NCI-H2081 treated with DMSO at 0.1 percent for 48 hours (cell line): ENCODE data around the gene TBL1XR1.

Source experiments
- DNase-seq: peaks from one replicate; lab custom pipeline; 2025; lab: John Stamatoyannopoulos, UW

Gene TBL1XR1

DNA sequence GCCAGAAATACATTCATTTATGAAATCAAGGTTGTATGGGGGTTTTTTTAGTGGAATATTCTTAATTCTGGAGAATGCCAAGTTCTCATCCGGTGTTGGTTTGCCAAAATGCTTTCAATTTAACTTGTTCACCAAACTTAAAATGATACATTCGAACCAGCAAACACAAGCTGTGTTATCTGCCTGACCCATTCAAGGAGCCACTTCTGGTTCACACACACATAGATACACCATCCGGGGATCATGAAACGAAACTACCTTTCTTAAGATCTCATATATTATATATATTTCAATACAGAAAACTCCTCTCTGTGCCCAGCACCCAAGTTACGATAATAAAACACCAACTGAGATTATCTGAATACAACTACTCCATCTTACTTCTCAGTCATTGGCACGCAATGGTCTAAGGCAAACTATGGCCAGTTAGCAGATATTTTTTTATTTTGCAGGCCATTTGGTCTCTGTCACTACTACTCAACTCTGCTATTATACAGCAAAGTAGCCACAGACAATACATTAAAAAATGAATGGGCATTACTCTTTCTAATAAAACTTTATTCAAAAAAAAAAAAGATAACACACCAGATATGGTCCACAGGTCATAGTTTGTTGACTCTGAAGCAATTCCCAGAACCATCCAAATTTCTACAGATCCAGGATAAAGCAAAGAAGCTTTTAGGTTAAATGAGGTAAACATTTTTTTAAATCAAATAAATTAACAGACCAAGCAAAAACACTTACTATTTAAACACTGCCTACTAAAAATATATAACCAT, 89.6 kb downstream of the TBL1XR1 start:
- DNase-seq: no peak

DNA sequence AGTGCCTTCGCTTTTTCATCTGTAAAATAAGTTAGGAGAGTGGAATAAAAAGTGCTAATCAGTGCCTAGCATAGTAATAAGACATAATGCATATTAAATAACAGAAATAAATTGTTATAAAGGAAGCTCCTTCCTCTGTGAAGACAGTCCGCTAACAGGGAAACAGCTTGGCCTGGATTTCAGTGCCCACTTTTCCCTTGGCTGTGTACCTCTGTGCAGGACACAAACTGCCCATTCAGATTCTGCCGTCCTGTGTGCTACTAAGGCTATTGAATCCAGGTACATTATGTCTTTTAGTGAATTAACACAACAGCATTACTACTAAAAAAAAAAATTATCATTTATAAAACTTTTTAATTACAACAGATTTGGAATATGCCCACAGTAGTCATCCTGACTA, 90.7 kb downstream of the TBL1XR1 start:
- no peak for DNase-seq

DNA sequence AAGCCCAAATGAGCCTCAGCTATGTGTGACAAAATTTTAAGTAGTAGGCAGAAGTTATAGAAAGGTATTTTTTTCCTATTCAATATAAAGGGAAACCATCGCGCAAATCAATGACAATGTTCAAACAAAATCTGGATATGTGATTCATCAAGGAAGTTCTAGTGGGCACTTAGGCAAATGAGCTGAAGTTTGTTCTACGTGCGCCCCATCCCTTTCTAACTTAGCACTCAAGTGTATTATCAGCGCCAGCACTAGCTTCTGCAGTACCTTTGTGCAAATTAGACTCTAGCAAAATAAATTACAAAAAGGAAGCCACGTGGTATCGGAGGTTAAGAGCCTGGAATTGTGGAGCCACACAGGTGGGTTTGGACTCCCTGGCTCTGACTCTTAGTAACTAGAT, 91.1 kb downstream of the TBL1XR1 start:
- DNase-seq: no peak

DNA sequence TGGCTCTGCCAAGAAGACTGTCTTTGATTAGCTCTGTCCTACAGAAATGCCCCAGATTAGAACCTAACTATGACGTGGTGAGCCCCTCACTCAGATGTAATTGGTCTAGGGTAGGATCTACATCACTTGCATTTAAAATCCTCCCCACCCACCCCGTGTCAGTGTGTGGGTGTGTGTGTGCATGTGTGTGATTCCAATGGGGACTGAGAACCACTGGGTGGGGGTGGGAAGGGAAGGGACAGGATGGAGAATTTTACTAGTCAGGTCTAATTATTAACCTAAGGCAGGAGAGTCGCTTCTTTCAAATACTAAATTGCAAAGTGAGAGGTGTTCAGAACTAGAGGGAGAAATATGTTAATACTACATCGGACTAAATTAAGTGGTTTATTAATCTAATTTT, 91.7 kb downstream of the TBL1XR1 start:
- no peak for DNase-seq

DNA sequence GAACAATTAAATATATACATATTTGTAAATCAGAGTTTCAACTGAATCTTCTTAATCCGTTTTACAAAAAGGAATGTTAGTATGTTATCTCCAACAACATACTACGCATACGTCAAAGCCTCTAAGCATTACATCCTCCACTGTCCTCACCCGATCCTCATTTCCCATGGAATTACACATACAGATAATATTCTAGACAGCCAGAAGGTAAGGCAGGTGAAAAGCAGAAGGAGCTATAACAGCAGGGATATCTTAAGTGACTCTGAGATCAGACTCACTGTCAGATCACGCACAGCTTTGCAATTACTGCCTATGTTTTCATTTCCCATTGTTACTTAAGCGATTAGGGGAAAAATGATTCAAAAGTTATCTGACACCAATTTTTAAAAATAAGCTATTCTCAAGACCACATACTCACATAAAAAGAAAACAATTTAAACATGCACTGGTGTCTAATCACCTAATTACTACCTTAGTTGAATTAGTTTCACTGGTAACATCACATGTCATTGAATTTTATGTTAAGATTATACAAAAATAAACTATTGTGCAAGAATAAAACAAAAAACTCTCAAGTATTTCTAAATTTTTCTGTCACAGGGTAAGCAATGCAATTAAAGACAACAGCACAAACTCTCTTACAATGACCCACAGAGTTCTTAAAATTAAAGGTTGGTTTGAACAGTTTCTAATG, 92.8 kb downstream of the TBL1XR1 start:
- DNase-seq: no peak

DNA sequence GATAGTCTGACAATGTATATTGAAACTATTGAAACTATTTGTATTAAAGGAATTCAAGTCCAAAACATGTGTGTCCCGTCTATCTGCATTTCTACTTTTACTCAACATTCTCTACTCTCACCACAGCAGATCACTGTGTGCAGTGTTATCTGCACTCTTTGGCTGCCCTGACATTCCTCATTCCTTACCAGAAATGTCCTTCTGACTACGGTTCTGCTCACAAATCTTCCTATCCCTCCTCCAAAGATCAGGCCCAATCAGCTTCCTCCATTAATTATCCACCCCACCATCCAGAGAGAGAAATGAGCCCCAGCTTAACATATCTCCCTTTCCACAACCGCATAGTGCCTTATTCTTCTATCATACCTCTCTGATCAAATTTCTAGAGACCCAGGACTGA, 94.7 kb downstream of the TBL1XR1 start:
- DNase-seq: no peak

DNA sequence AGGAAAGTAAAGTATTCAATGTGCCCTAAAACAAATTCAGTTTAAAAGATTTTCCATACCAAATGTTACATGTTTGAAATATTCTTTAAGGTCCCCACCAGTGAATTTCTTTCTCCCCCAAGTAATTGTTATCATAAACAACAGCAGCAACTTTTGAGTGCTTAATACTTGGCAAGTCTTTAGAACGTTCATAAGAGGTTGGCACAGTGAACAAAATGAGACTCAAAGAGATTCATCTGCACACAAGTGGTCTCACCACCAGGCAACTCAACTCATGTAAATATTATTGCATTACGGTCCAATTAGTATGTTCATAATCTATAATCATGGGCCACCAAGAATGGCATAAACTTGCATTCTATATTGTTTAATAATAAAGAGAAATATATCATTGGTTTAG, 98.7 kb downstream of the TBL1XR1 start:
- DNase-seq: no peak

DNA sequence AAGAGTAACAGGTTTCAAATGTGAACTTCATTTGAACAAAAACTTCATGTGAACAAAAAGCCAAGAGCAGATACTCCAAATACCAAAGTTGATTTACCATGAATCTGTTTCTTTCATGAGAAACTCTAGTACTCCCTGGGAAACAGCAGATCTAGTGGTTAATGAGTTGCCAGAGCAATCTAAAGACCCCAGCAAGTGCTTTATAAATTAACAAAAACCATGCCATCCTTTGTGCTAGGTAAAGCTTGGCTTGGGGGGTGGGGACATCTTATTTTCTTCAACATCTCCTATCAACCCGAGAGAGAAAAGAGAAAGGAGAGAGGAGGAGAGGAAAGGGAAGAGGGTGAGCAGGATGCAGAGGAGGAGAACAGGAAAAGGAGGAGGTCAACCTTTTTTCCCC, 100.7 kb downstream of the TBL1XR1 start:
- no peak for DNase-seq

DNA sequence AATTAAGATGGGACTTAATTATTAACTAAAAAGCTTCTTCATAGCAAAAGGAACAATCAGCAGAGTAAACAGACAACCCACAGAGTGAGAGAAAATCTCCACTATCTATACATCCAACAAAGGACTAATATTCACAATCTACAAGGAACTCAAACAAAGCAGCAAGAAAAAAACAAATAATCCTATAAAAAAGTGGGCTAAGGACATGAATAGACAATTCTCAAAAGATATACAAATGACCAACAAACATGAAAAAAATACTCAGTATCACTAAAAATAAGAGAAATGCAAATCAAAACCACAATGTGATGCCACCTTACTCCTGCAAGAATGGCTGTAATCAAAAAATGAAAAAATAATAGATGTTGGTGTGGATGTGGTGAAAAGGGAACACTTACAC, 103.3 kb downstream of the TBL1XR1 start:
- DNase-seq: no peak

DNA sequence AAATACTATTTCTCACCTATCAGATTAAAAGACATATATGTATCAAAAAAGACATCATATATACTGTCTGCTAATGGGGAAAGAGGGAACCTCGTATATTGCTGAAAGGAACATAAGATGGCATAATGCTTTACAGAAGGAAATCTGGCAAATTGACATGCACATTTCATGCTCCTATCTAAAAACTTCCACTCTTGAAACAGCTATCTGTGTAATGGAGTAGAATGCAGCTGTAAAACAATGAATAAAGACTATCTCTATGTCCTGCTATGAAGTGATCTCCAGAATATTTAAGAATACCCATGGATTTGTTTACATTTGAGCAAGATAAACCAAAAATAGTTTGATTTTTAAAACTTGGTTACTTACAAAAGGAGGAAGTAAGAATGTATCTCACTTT, 107.4 kb downstream of the TBL1XR1 start:
- no peak for DNase-seq

DNA sequence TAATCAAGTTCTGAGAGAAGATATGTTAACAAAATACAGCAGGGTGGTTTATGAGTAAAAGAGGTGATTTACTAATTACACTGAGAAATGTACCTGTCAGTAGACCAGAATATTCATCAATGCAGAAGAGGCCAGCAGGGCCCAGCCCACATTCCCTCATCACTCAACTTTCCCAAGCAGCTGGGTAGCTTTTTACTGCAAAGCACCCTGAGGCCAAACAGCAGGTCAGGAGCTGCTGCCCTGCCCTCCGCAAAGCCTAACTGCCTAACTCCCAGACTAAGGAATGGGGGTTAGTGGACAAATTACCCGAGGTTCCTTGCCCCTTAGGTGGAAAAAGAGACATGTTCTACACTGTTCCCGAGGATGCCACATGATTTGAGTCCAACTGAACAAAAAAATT, 108.2 kb downstream of the TBL1XR1 start:
- DNase-seq: no peak

DNA sequence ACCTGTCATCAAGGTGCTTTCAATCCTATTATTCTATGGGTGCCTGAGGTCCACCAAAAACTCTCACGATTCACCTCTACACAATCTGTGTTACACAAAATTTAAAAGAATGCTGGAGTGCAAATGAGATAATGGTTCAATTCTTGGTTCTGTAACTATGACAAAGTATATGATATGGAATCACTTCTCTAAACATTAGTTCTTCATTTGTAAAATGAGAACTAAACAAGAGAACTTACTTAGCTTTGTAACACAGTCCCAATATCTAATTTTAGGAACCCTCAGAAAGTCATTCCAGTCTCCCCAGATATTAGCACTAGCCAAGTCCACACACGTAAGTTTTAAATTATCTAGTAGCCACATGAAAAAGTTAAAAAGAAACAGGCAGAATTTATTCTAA, 111.5 kb downstream of the TBL1XR1 start:
- DNase-seq: no peak

DNA sequence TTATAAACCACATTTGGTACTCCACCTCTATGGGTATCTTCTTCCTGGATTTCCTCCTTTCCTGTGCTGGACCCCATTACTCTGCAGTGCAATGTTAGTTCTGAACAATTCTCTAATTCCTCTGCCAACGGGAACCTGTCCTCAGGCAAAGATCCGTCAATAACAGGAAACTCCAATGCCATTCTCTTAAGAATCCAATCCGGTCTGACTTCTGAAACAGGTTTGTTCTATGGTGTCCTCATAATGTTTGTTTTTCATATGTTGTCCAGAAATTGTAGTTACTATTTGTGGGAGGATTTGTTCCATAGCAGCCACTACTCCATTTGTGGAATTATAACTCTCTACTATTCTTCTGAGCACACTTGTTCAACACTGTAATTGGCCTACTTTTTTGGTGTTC, 112.7 kb downstream of the TBL1XR1 start:
- no peak for DNase-seq

DNA sequence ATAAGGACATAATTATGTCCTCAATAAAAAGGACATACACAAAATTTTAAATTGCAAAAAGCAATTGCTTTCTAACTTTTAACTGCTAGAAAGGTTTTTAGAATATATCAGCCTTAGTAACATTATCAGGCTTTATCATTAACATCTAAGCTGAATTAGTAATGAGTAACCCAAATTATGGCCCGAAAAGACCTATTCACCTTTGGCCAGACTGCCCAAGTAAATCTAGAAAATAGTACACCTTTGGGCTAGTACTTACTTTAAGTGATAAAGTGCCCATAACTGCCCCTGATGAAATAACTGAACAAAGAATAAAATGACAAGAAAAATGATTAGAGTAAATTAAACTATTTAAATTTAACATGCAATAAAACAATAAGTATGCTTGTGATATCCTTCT, 117.2 kb downstream of the TBL1XR1 start:
- DNase-seq: no peak

DNA sequence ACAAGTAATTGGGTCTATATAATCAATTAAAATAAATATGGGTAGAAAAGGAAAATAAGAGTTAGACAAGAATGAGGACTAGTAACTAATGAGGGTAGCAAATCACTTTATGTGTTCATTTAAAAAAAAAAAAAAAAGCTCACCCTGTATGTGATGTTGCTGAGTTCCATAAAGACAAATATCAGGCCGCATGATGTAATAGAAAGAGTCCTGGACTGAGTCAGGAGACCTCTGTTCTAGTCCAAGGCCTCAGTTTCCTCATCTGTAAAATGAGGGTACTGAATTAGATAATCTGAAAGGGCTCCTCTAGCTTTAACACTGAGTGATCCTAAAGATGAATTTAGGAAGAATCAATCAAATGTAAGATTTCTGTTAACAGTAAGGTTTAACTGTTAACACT, 117.6 kb downstream of the TBL1XR1 start:
- DNase-seq: no peak

DNA sequence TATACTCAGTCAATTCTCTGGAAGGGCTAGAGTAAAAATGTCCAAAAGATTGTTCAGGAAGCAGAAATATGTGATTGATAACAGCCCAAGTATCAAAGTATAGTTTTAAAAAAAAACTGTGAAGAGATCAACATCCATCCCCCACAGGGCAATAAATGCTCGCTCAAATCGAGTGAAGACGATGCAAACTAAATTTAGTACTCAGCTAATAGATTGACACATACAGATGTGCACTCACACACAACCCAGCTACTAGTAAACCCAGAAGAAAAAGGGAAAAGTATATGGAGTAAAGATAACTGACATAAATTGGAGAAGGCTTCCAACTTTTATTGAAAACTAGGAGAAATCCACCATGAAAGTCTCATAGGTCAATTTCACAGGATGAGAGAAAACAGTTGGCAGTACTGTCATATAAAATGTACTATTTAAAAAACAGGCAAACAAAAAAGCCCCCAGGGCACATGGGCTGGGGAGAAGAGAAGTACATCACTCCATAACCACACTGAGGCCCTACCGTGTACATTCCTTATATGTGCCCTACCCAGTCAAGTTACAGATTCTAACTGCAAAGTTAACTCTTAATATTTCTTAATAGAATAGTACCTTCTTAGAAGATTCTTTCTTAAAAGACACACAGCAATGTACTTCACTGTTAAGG, 125.7 kb downstream of the TBL1XR1 start:
- DNase-seq: no peak

DNA sequence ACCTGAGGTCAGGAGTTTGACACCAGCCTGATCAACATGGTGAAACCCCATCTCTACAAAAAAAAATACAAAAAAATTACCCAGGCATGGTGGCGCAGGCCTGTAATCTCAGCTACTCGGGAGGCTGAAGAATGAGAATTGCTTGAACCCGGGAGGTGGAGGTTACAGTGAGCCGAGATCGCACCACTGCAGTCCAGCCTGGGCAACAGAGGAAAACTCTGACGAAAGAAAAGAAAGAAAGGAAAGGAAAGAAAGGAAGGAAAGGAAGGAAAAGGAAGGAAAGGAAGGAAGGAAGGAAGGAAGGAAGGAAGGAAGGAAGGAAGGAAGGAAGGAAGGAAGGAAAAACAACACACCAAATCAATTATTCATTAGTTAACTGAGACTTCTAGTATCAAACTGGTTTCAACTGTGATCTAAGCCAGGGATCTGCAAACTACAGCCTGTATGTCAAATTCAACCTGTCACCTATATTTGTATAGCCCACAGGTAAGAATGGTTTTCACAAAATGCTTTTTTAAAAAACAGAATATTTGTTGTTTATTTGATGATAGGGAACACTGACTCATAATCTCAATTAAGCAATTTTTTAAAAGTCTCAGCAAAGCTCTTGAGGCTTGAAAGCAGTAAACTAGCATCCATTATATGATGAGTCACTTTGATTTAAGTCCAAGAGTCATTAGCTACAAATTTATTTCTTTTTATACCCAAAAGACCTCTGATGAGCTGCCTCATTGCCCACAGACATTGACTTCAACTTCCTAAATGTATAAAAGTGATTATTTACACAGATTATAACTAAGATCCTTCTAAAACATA, 127.6 kb downstream of the TBL1XR1 start:
- no peak for DNase-seq

DNA sequence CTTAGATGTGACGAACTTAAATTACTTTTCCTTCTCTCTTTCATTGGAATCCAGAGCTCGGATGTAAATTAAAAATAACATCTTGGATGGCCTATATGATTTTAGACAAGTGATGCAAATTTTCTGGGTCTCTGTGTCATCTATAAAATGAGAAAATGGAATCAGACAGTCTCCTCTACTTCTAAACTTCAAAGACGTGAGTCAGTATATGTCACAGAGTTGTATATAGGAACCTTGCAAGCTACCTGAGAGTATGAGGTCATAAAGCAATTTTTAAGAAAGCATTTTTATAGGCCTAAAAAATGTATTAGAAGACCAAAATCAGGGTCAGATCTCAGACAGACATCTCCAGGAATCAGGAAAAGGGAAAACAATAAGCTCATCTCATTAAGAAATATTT, 128.3 kb downstream of the TBL1XR1 start:
- no peak for DNase-seq

DNA sequence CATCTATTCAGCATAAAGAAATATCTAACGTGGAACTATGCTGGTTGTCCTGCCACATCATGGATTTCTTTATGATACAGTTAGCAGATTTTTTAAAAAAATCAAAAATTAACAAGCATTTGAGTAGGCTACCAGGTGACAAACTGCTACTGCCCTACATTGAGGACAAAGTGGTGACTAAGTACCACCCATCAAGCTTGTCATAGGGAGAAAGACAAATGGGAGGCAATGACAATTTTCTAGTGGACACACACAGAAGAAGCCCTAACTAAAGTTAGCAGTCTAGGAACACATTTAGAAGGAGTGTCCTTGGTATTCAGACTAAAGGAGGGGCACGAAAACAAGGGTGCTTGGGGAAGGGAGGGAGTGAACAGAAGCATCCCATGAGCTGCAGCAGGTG, 131.2 kb downstream of the TBL1XR1 start:
- DNase-seq: no peak

DNA sequence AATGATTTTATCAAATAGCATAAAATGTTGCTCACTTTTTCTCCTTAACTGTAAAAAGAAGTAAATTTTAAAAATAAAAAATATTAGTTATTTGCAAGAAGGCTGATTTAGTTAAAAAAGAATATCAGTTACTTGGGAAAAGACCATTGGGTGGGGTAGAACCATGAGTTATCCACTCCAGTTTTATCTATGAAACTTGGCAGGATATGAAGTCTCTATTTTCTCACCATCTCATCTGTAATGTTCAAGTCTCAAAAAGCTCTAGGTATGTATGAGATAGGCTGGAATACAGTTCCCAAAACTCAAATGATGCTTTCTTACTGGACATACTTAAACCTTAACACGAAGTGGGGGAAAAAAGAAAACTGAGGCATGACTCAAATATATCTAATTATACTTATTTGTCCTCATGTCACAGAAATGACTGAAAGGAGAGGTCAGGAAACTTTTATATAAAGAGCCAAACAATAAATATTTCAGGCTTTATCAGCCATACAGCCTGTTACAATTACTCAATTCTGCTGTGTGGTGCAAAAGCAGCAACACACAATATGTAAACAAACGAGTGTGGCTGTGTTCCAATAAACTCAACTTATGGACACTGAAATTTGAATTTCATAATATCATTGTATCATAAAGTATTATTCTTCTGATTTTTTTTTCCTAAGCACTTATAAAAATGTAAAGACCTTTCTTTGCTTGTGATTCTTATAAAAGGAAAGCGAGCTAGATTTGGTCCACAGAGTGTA, 131.8 kb downstream of the TBL1XR1 start:
- no peak for DNase-seq

DNA sequence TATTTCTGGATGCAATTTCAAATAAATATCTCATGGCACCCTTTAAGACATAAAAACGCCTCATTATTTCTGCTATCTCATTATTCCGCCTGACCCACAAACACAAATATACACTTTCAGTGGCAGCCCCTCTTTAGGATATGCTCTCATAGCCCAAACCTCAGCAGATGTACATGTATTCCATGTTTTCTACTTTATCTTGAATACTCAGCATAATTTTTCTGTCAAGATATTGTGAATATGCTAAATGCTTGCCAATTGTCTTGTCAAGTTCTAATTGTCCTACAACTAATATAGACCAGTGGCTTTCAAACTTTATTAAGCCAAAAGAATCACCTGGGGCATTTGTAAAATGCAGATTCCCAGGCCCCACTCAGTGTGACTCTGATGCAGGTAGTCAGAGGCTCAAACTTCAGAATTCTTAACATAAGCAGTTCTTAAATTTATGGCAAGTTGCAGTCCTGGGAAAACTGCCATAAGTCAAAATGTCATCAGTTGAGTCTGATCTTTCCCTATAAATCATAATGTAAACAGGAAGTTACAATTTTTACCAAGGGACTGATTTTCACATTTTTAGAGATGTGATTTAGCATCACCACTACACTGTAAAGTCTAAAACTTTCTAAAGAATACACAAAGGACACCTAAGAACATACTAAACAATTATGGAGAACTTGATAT, 135.1 kb downstream of the TBL1XR1 start:
- DNase-seq: no peak
